Measurements from ENCODE around the gene MRTFB.
A peak's percentile ranks its signal among the peaks of the same experiment; 100 is the strongest.

MRTFB gene

DNA sequence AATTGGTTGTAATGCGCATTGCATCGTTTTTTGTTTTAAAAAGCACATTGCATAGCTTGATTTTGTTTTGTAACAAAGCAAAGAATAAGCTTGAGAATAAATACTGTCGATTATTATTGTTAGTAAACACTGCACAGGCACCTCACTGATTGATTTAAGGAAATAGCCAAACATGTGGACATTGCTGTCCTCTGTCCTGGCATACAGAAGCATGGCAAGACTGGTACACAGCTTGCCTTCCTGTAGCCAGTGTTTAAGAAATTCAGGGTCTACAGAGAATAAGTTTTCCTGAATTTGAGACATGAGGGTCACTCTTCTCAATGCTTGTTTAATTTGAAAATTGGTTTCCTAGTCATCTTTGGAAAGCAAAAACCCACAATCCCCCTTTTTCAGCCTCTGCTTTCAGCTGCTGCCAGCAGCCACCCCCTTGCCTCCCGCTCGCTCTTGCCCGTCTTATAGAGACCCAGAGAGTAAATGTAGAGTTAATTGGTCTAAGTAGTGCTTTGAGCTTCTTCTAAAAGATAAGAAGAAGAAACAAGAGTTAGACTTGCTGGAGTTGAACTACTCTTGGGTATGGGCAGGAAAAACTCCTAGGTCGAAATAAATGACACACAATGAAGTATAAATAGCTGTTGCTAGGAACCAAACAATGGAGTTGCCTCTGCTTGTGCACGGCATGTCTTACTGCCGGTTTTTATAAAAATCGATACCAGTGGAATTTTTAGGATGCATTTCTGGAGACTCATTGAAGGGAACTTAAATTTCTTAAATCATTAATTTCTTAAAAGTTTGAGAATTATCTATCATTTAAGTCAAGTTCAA lies 116.6 kb downstream of the MRTFB start:
- no peak for DNase-seq

DNA sequence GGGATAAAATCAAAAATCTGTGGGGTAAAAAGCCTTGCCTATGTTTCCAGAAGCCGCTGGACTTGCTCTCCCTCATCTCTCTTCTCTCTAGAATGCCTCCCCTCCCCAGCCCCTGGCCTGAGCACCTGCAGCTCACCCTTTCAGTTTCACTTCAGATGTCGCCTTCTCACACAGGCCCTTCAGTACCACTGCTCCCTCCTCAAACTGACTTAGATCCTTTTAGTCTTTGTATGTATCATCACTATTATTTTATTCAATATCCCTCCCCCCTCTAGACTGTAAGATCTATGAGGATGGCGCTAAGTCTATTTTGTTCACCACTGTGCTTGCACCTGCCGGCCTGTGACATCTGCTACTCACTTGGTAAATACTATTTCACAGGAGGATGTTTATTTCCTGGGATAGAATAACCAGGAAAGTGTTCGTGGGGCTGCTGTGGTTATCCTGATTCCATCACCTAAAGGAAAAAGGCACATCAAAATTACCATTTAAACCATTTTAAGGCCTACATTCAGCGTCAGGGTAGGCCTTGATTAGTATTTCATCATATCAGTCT lies 122.3 kb downstream of the MRTFB start:
- DNase-seq: peak; percentile 45

DNA sequence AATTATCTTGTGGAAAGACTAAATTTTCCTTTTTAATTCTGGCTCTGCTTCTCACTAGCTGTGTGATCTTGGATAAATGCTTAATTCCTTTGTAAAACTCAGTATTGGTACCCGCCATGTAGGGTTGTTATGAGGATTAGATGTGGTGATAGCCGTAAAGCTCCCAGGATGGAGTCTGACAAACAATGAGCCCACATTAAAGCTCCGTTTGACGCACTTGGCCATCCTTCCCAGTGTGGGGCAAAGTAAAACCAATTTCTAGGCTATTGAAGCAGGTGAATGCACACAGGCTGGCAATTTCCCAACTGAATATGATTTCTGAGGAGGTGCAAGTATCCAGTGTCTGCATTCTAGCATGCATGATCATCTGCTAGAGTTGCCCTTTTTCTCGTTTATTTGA lies 123.6 kb downstream of the MRTFB start:
- peak; percentile 34 for DNase-seq

DNA sequence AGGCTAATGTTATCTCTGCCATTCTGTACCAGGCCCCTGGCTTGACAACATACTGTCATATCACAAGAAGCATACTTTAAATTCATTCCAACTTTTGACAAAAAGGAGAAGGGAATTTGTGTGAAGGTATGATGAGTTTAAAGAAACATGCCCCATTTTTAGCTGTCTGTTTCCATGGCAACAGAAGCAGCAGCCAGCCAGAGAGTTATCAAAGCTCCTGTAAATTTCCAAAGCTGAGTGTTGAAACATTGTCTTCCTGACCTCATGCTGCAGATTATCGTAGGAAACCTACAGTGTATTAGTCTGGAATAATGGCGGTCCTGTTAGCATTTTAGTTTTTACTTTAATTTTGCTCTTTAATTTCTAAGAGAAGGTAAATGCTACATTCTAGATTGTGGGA lies 124.9 kb downstream of the MRTFB start:
- DNase-seq: no peak

DNA sequence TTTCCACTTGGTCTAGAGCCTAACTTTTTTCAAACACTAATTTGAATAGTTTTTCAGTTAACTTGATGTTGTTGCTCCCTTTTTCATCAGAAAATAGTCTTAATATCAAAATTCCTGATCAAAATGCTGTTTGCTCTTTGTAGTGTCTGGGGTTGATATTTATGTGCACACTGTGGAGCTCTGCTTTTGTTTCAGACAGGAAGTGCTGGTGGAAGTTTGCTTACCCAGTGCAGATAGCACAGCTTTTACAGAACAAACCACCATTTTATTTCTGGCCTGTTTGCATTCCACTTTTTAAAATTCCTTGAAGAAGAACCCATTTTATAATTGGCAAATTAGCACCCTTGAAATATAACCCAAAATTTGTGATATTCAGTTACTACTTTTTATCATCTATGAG lies 125.4 kb downstream of the MRTFB start:
- no peak for DNase-seq

DNA sequence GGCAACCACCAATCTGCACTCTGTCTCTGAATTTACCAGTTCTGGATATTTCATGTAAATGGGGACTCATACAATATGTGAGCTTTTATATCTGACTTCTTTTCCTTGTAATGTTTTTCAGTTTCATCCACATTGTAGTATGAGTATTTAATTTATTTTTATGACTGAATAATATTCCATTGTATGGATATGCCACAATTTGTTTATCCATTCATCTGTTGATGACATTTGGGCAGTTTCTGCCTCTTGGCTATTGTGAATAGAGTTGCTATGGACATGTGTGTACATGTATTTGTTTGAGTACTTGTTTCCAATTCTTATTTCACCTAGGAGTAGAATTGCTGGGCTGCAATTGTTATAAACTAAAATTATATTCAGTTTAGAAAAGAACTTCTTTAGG lies 126.9 kb downstream of the MRTFB start:
- no peak for DNase-seq

DNA sequence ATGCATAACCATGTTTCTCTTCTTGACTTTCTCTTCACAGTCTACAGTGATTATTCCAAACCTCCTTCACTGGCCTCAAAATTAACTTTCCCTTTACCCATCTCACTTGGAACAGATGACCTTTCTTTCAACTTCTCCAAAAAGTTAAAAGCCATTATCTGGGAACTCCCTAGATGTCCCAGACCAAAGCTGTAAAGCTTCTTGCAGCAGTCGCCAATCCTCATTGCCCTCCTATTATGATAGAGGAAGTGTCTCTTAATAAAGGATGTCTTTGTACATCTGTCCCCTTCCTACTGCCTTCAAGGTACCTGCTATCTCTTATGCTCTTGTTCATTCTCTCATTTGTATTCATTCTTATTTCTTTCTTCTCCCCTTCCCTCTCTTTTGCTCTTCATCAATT lies 127.5 kb downstream of the MRTFB start:
- DNase-seq: no peak

DNA sequence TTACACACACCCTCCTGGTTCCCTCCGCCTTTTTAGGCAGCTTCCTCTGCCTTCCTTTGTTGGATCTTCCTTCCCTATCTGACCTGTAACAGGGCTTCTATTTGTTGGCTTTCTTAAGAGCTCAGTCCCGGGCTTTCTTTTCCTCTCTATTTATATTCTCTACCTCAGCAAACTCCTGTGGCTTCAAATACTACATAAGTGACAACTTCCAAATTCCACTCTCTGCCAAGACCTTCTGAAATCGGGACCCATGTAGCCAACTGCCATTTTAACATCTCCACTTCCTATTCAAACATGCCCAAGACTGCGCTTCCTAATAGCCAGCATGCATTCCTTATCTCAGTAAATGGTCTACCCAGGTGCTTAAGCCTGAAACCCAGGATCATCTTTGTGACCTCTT lies 128.1 kb downstream of the MRTFB start:
- no peak for DNase-seq

DNA sequence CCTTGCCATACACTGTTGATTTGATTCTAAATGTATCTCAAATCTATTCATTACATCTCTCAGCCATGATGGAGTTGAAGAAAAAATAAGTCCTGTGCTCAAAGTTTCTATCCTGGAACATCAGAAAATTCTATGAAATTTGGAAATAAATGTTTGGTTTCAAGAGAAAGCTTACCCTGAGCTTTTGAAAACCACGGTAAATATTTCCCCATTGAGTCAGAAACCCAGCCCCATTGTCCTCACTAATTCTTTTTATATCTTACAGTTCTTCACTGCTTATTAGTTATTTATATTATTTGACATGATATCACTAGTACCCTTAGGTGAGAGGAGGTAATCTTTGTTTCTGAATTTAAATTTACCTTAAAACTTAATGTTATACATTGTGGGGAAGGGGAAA lies 128.5 kb downstream of the MRTFB start:
- no peak for DNase-seq

DNA sequence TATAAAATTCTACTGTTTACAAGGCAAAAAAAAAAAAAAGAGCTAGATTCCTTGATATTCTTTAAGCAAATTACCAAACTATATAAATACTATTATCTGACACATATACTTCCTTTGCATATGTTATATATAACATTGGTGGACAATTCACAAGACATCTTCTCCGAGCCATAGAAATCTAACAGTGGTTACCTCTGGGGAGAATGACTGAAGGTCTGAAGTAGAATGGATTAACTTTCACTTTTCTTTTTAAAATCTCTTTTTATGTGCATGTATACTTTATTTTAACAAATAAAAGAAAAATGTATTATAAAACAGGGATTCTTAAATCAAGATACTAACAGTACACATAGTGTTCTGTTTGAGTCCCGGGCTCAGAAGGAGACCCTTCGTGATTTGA lies 131.0 kb downstream of the MRTFB start:
- no peak for DNase-seq

DNA sequence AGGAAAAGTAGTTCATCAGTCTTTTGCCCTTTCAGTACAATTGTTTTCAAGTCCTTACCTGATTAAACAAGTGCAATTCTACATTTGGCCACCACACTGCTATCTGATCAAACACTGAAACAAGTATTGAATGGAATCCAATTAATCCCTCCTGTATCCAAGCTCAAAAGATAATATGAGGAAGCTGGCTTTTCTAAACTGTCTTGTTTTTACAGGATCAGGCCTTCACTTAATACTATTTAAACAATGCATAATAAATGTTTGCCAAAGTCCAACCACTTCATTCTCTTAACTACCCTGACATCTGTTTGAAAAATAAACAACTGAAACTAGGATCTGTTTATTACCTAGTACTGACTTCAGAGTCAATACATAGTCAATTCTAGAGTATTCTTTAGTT lies 131.6 kb downstream of the MRTFB start:
- peak; percentile 78 for DNase-seq

DNA sequence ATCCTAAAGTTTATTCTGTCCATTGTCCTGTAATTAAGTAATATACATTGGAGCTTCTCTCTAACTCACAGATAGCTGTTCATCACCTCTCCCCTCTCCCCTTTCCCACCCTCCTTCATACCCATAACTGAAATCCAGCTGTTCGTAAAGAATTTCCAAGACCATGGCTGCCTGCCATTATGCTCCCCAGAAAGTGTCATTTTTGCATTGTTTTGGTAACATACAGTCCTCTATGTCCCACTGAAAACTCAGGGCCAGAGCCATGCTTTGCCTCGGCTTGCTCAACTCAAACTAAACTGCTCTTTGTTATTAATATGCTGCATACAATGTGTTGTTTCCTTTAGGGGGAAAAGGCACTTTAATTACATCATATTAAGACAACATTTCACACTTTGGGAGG lies 132.0 kb downstream of the MRTFB start:
- DNase-seq: peak; percentile 40

DNA sequence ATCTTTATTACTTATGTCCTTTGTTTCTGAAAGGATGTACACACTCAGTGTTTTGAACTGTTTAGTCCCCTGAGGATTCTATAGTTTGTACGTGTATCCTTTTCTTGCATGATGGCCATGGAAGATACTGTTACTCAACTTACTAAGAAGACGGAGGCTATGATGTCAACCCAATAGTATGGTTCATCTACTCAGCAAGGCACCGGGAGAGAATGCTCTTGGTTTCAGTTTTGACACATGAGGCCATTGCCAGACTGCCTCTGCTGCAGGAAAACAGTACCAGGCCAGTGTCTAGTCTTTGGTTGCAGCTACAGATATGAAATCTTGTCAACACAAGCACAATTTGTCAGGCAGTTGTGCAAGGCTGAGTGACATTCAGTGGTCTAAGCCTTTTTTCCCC lies 134.5 kb downstream of the MRTFB start:
- no peak for DNase-seq

DNA sequence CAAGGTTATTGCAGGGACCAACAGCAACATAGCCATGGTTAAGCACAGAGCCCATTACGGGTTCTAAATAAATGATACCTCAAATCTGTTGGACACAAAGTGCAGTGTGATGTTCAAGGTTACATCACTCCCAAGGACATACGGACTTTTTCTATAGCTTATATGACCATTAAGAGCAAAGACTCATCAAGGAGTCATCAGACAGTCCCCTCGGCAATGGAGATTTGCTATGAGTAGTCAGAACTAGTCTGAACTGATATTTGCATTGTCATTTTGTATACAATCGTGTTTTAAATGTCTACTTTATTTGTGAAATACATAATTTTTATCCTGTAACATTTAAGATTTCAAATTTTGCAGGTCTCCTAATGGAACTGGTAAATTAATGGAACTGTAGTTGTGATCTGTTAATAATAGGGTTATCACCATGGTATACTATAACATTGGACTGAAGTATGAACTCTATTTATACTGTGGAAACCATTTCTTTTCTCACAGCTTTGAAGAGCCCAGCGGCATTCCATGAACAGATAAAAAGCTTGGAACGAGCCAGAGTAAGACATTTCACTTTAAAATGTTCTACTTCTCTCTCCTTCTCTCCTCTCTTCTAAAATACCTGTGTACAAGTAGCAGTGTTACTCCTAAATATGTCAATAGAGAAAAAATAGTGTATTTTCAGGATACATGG lies 140.9 kb downstream of the MRTFB start:
- DNase-seq: no peak

DNA sequence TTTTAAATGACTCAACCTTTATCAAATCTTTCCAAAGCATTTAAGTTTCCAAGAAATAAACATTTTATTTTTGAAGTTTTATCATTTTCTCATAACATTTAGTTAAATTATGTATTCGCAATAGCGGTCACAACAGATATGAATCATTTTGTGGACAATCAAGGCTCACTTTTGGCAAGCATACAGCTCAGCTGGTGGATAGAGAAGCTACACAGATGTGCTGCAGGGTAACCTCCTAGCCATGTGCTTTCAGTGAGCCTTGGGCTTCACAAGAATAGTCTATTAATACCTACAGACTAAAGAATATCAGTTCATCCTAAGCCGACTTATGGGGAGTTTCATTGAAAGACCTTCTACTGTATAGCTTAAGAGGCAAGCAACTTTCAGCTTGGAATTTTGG lies 144.8 kb downstream of the MRTFB start:
- DNase-seq: no peak

DNA sequence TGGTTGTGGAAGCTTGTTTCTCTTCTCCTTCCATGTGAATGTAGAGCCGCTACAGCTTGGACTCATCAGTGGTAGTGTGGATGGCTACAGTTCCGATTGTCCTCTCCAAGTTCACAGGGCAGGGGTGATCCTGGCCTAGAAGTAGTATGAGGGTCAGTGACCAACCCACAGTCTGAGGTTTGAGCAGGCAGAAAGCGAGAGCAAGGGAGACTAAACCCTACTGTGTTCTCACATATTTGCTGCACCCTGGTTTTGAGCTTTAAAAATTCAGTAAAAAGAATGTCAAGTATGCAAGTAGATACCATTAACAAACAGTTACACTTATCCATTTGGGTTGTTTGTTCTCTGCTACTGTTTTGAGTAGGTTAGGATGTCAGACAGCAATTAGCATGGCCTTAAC lies 148.9 kb downstream of the MRTFB start:
- no peak for DNase-seq

DNA sequence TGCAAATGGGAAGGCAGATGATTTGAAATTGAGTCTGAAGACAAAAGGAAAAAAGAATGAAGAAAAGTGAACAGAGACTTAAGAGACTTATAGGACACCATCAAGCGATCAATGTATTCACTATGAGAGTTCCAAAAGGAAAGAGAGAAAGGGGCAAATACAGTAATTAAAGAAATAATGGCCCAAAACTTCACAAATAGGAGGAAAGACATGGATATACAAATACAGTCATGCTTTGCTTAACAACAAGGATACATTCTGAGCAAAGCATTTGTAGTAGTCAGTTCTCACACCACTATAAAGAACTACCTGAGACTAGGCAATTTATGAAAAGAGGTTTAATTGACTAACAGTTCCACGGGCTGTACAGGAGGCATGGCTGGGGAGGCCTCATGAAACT lies 152.5 kb downstream of the MRTFB start:
- no peak for DNase-seq

DNA sequence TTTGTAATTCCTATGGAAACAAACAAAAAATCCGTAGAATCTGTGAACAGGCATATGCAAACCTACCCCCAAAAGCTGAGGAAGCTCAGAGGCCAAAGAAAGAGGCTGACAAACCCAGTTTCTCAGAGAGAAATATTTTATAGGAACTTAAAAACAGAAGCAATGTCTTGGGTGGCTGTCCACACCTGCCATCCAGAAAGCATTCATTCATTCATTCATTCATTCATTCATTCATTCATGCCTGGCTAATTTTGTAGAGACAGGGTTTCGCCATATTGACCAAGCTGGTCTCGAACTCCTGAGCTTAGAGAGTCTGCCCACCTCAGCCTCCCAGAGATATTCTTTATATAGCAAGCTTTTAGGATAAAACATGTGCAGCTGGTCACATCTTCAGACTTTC lies 154.3 kb downstream of the MRTFB start:
- DNase-seq: no peak

DNA sequence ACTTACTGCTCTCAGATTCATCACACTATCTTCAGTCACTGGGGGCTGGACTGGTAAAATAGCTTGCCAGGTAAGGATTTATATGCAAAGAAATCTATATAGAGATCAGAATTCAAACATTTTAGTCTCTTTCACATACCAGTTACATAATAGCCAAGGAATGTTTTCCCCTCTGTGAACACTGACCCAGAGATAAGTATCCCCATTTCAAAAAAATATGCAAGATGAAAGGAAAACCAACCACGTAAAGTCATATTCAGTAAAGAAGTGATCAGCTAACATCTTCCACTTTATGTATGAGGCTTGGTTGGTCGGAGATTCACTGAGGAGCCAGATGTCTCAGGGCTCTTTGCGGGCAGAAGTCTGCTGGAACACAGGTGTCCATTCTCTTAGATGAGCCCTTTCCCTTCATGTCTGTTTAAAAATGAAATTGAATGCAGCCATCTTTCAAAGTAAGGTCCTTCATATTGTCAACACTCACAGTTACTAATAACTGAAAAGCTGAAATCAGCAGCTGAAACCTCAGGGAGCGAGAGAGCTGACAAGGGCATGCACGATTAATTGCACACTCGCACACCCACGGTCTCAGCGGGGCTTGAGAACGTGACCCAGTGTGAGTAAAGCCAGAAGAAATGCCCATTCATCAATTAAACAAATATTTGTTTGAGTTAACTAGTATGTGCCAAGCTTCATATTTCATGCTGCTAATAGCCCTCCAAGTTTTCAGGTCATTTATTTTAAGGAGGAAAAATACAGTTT lies 161.2 kb downstream of the MRTFB start:
- no peak for DNase-seq

DNA sequence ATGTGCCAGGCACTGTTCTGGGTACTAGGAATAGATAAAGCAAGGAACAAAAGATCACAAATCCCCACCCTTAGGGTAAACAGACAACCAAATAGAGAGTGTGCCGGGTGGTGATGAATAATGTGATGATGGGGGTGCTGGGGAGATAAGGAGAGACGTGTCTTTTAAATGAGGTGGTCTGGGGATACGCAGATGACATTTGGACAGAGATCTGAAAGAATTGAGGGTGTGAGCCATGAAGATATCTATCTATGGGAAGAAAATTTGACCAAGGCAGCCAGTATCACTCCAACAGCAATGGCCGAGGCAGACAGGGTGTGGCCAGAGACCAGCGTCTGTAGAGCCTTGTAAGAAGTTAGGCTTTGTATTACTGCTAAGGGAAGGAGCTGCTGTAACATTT lies 165.3 kb downstream of the MRTFB start:
- DNase-seq: no peak

DNA sequence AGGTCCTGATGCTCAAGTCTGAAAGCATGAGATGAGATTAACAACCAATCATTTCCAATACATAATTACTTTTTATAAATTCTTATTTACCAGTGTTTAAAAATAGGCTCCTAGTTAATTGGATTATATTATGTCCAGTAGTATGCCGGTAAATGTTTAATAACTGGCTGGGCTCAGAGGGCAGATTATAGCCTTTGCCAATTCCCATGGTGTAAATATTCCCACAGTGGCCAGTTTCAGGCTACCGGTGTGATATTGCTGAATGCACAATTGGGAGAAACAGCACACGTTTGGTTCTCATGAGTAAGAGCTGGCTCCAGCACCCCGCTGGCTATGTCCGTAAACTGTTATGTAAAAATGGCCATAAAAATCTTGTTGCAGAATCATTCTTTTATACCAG lies 167.6 kb downstream of the MRTFB start:
- DNase-seq: no peak

DNA sequence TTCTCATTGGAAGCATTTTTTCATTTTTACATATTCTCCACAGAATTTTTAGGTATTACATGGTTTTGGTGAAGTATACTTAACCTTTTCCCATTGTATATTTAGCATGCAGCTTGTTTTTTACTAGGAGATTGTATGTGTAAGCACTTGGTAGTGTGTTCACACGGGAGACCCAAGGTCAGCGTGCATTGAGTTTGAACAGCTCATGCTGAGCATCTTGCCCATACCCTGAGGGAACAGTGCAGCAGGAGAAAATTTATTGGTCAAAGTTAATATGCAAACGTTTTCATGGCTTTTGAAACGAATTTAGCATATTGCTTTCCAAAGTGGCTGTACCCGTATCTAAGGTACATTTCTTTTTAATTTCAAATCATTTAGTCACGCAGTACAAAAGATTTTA lies 168.7 kb downstream of the MRTFB start:
- DNase-seq: no peak

DNA sequence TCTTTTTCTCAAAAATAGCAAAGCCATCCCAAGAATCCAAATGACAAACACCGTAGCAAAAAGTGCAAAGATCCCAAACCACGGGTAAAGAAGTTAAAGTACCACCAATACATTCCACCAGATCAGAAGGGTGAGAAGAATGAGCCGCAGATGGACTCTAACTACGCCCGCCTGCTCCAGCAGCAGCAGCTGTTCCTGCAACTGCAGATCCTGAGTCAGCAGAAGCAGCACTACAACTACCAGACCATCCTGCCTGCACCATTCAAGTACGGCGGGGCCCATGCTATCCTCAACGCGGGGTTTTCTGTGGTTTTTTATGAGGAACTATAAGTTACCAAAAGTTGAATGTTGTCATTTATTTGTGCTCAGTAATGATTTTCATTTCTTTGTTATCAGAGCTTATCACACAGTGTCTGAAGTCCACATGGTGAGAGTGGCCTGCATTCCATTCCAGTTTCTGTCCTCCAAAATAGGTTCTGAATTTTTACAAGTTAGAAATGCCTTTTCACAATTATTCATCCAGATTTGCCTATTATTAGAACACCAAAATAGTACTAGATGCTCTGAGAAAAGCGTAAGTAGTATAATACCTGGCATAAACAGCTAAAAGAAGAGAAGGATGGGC lies 169.2 kb downstream of the MRTFB start:
- no peak for DNase-seq
